Neutrophil (primary cell): Measurements from ENCODE around the gene GRID2.

ENCODE experiments used
- H3K27ac ChIP-seq: fragments of 200-600 bp; sonication (generic); 2 replicates; pipeline ENCODE4 v1.5.1; 2016; ENCODE audit warnings: mild to moderate bottlenecking, moderate library complexity
- H3K27me3 ChIP-seq: fragments of 200-600 bp; sonication (generic); 2 replicates; pipeline ENCODE4 v1.6.0; 2016; ENCODE audit warnings: mild to moderate bottlenecking
- H3K36me3 ChIP-seq: fragments of 200-600 bp; sonication (generic); 2 replicates; pipeline ENCODE4 v1.5.1; 2017
- H3K4me1 ChIP-seq, 2 experiments: fragments of 200-600 bp in 1 of 2; sonication (generic) in 1 of 2; 1 replicate in 1 of 2; 2 replicates in 1 of 2; pipeline versions ENCODE4 v1.5.1 to v1.6.1; 2013 to 2016; ENCODE audit warnings: low read depth in 1 of 2, low read length in 1 of 2, mild to moderate bottlenecking in 1 of 2, moderate library complexity in 1 of 2; ENCODE audit not compliant: control insufficient read depth in 1 of 2, insufficient read depth in 1 of 2
- H3K4me3 ChIP-seq, 2 experiments: fragments of 200-600 bp in 1 of 2; sonication (generic) in 1 of 2; 1 replicate in 1 of 2; 2 replicates in 1 of 2; pipeline ENCODE4 v1.5.1; 2013 to 2016; ENCODE audit warnings: low read depth in 1 of 2, low read length in 1 of 2, mild to moderate bottlenecking in 1 of 2, moderate library complexity in 1 of 2
- H3K9me3 ChIP-seq: fragments of 200-600 bp; sonication (generic); 2 replicates; pipeline ENCODE4 v1.5.1; 2016
- CTCF ChIP-seq: fragments of 200-600 bp; sonication (generic); IDR thresholded peaks from 2 replicates; pipeline ENCODE4 v1.5.1; 2016; ENCODE audit warnings: antibody characterized with exemption

Gene GRID2

GRCh38 chr4:92333016-92333415 lies 29.2 kb downstream of the GRID2 start:
- TF ChIP-seq CTCF: no peak
- Histone ChIP-seq H3K9me3 (no peaks in the 10 kb centered on the region), H3K36me3 (no peaks in the 10 kb centered on the region), H3K4me3 (no peak overlapping the region), H3K4me1 (no peaks in the 10 kb centered on the region), H3K27ac (no peak overlapping the region), H3K27me3 (no peaks in the 10 kb centered on the region)

- Histone ChIP-seq H3K36me3 (no peaks in the 10 kb centered on the region), H3K4me3 (no peak overlapping the region), H3K27me3 (no peaks in the 10 kb centered on the region), H3K9me3 (no peaks in the 10 kb centered on the region), H3K4me1 (no peaks in the 10 kb centered on the region), H3K27ac (no peak overlapping the region)
- TF ChIP-seq CTCF: no peak
Measured at GRCh38 chr4:92334716-92335350, 31.1 kb downstream of the GRID2 start.

GRCh38 chr4:92339676-92340075 lies 35.9 kb downstream of the GRID2 start:
- no peaks in the 10 kb centered on the region for H3K9me3 ChIP-seq
- no peak for TF ChIP-seq CTCF
- H3K27ac ChIP-seq: no peak overlapping the region
- no peaks in the 10 kb centered on the region for H3K4me1 ChIP-seq
- H3K36me3 ChIP-seq: no peaks in the 10 kb centered on the region
- H3K27me3 ChIP-seq: no peaks in the 10 kb centered on the region
- H3K4me3 ChIP-seq: no peak overlapping the region

- no peak overlapping the region for H3K27ac ChIP-seq
- TF ChIP-seq CTCF: no peak
- H3K27me3 ChIP-seq: no peaks in the 10 kb centered on the region
- H3K36me3 ChIP-seq: no peaks in the 10 kb centered on the region
- H3K4me1 ChIP-seq: no peaks in the 10 kb centered on the region
- H3K4me3 ChIP-seq: no peak overlapping the region
- H3K9me3 ChIP-seq: no peaks in the 10 kb centered on the region
Measured at GRCh38 chr4:92344216-92344615, 40.5 kb downstream of the GRID2 start.

GRCh38 chr4:92346289-92346688 lies 42.5 kb downstream of the GRID2 start:
- Histone ChIP-seq H3K27me3 (no peaks in the 10 kb centered on the region), H3K27ac (no peak overlapping the region), H3K4me3 (no peak overlapping the region), H3K36me3 (no peaks in the 10 kb centered on the region), H3K4me1 (no peaks in the 10 kb centered on the region), H3K9me3 (no peaks in the 10 kb centered on the region)
- no peak for TF ChIP-seq CTCF

GRCh38 chr4:92357966-92358365 lies 54.2 kb downstream of the GRID2 start:
- Histone ChIP-seq H3K4me3 (no peak overlapping the region), H3K27ac (no peak overlapping the region), H3K9me3 (no peaks in the 10 kb centered on the region), H3K36me3 (no peaks in the 10 kb centered on the region), H3K27me3 (no peaks in the 10 kb centered on the region), H3K4me1 (no peaks in the 10 kb centered on the region)
- TF ChIP-seq CTCF: no peak
